Measurements from ENCODE around the gene CLSTN2.

- TF ChIP-seq CTCF (IDR thresholded peaks at IDR 0.05) (no peak), POLR2A (IDR thresholded peaks at IDR 0.05) (no peak)
These were observed 118.1 kb downstream of the CLSTN2 start for GRCh38 chr3:140052771-140053702.
